ENCODE results near the gene TSSK6. TPM values are rescaled to one million over a fixed set of nuclear protein-coding genes. Genes with fewer than 3 reads are reported as not detected.

The TSSK6 gene
- total RNA-seq, 4 donors from 2014 or later: 2.6 to 10.5 (median 6.8) TPM

DNA sequence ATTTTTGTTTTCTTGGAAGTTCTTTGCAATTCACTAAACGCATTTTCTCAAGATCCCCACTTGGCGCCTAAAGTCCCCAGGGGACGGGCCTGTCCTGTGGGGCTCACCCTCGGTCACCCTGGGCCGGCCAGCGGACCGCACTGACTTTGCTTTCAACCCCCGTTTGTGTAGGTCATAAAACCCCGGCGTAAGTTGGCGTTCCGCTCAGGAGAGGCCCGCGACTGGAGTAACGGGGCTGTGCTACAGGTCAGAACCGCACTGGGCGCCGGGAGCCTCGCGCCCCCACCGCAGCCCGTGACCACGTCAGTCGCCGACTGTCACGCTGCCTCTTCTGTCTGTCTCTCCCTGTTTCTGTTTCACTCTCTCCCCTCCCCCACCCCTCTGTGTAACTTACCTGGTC, 13.6 kb downstream of the TSSK6 start:
- intact Hi-C loops (cut with DNase I; ENCODE audit: low total_unique reads) (no loop called here), in situ Hi-C loops (cut with MboI; ENCODE audit: low pct_ligation_motif_present in 1 of 4, low pct_unique_long_range_greater_than_20kb in 1 of 4, low sequenced_read_pairs in 3 of 4) (no loop called here)
- no peaks in the 10 kb centered on the region for H3K9me3 ChIP-seq
- TF ChIP-seq POLR2AphosphoS5 (IDR thresholded peaks at IDR 0.05): no peak
- TF ChIP-seq, protein P1, sequence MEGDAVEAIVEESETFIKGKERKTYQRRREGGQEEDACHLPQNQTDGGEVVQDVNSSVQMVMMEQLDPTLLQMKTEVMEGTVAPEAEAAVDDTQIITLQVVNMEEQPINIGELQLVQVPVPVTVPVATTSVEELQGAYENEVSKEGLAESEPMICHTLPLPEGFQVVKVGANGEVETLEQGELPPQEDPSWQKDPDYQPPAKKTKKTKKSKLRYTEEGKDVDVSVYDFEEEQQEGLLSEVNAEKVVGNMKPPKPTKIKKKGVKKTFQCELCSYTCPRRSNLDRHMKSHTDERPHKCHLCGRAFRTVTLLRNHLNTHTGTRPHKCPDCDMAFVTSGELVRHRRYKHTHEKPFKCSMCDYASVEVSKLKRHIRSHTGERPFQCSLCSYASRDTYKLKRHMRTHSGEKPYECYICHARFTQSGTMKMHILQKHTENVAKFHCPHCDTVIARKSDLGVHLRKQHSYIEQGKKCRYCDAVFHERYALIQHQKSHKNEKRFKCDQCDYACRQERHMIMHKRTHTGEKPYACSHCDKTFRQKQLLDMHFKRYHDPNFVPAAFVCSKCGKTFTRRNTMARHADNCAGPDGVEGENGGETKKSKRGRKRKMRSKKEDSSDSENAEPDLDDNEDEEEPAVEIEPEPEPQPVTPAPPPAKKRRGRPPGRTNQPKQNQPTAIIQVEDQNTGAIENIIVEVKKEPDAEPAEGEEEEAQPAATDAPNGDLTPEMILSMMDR (IDR thresholded peaks at IDR 0.05): no peak
- TF ChIP-seq POLR2A (IDR thresholded peaks at IDR 0.05): no peak
- no peak for TF ChIP-seq EP300 (IDR thresholded peaks at IDR 0.05; ENCODE audit: low read depth)
- no peaks in the 10 kb centered on the region for H3K4me1 ChIP-seq
- DNase-seq: no peak
- no peak overlapping the region for H3K27ac ChIP-seq
- WGBS, 2 donors (ENCODE audit: low coverage in 1 of 2): 93 to 94% methylated on average over 2 to 26 of the region's 26 CpGs
- H3K4me3 ChIP-seq: no peak overlapping the region
- H3K27me3 ChIP-seq: no peaks in the 10 kb centered on the region
- peaks cover 0 to 68% (median 18%) of the 10 kb centered on the region in 4 donors for H3K36me3 ChIP-seq

GRCh38 chr19:19500975-19501644, 14.2 kb downstream of the TSSK6 start:
- TF ChIP-seq POLR2A (IDR thresholded peaks at IDR 0.05): no peak
- no peak for TF ChIP-seq POLR2AphosphoS5 (IDR thresholded peaks at IDR 0.05)
- Histone ChIP-seq H3K27me3 (no peaks in the 10 kb centered on the region), H3K27ac (no peak overlapping the region), H3K4me1 (no peaks in the 10 kb centered on the region), H3K36me3 (peaks cover 0 to 71% (median 24%) of the 10 kb centered on the region in 4 donors), H3K4me3 (no peak overlapping the region), H3K9me3 (no peaks in the 10 kb centered on the region)
- intact Hi-C loops (cut with DNase I; ENCODE audit: low total_unique reads) (no loop called here), in situ Hi-C loops (cut with MboI; ENCODE audit: low pct_ligation_motif_present in 1 of 4, low pct_unique_long_range_greater_than_20kb in 1 of 4, low sequenced_read_pairs in 3 of 4) (no loop called here)
- DNase-seq: no peak
- 88 to 90% methylated on average over 2 to 34 of the region's 34 CpGs for WGBS, 2 donors (ENCODE audit: low coverage in 1 of 2)

DNA sequence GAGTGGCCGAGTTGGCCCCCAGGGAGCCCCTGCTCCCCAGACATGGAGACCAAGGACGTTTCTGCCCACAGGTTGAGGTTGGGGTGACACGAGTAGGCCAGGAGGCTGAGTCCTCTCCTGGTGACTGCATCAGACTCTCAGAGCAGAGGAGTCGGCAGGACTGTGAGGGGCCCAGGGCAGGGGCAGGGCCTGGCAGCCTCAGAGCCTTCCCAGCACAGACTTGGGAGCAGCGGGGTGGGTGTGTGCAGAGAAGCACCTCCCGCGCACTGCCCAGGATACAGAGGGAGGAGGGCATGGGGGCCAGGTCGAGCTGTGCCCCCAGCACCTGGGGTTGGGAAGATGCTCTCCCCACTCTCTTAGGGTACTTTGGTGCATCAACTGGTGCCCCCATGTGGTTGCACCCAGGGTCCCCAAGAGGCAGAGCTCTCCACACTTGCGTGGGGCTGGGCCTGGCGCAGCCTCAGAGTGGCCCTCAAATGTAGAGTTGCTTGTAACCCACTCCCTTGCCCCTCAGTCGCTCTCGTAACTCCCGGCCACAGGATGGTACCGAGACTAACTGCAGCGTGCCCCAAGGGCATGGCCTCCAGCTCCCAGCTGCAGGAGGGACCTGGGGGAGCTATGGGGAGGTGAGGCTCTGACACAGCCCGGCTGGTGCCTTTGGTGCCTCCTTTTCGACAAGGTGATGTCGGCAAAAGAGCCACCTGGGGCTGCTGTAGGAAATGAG, 15.9 kb downstream of the TSSK6 start:
- H3K9me3 ChIP-seq: no peaks in the 10 kb centered on the region
- no peak overlapping the region for H3K27ac ChIP-seq
- 92% methylated on average over 18 of the region's 18 CpGs; no CpG with 5 or more reads in 1 of the 2 donors for WGBS, 2 donors (ENCODE audit: low coverage in 1 of 2)
- no peaks in the 10 kb centered on the region for H3K27me3 ChIP-seq
- H3K4me3 ChIP-seq: no peak overlapping the region
- in situ Hi-C loops (cut with MboI; ENCODE audit: low pct_ligation_motif_present in 1 of 4, low pct_unique_long_range_greater_than_20kb in 1 of 4, low sequenced_read_pairs in 3 of 4): loop anchor here in 3 of 4 donors (25.0 kb wide), 2 partner anchors 137 to 312 kb away; partner anchors contain the start of genes BORCS8 (in 1 of the 3) and RFXANK (in 1 of the 3)
- intact Hi-C loops (cut with DNase I; ENCODE audit: low total_unique reads): no loop called here
- H3K36me3 ChIP-seq: peaks cover 0 to 71% (median 25%) of the 10 kb centered on the region in 4 donors
- H3K4me1 ChIP-seq: no peaks in the 10 kb centered on the region
- TF ChIP-seq, protein P1 (IDR thresholded peaks at IDR 0.05): no peak
- TF ChIP-seq POLR2A (IDR thresholded peaks at IDR 0.05) (no peak), EP300 (IDR thresholded peaks at IDR 0.05; ENCODE audit: low read depth) (no peak), POLR2AphosphoS5 (IDR thresholded peaks at IDR 0.05) (no peak)
- no peak for DNase-seq

DNA sequence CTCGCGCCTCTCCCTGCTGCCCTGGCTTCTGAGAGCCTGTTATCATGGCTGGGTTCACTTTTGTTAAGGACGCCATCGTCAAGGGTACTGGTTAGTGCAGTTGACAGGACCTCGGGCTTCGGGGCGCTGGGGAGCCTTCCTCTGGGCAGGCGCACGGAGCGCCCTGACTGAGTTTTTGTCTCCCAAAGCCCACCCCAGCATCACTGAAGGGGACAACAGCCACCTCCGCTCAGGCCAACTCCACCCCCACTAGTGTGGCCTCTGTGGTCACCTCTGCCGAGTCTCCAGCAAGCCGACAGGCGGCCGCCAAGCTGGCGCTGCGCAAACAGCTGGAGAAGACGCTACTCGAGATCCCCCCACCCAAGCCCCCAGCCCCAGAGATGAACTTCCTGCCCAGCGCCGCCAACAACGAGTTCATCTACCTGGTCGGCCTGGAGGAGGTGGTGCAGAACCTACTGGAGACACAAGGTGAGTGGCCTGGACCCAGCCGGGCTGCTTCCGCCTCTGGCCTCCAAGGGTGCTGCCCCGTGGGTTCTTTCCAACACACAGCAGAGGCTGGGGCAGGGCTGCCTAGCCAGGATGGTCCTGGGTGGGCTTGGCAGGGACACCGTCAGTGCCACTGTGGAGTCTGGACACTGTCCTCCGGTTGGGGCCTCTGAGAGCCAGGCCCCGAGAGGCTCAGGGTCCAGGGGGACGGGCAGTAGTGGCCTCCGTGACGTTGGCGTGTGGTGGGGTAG, 16.9 kb downstream of the TSSK6 start:
- Histone ChIP-seq H3K36me3 (peaks cover 0 to 70% (median 25%) of the 10 kb centered on the region in 4 donors), H3K9me3 (no peaks in the 10 kb centered on the region), H3K27ac (no peak overlapping the region), H3K4me1 (no peaks in the 10 kb centered on the region), H3K4me3 (no peak overlapping the region), H3K27me3 (no peaks in the 10 kb centered on the region)
- no peak for DNase-seq
- 92% methylated on average over 33 of the region's 33 CpGs; no CpG with 5 or more reads in 1 of the 2 donors for WGBS, 2 donors (ENCODE audit: low coverage in 1 of 2)
- intact Hi-C loops (cut with DNase I; ENCODE audit: low total_unique reads) (no loop called here), in situ Hi-C loops (cut with MboI; ENCODE audit: low pct_ligation_motif_present in 1 of 4, low pct_unique_long_range_greater_than_20kb in 1 of 4, low sequenced_read_pairs in 3 of 4) (loop anchor here in 3 of 4 donors (25.0 kb wide), 2 partner anchors 136 to 311 kb away; partner anchors contain the start of genes BORCS8 (in 1 of the 3) and RFXANK (in 1 of the 3))
- TF ChIP-seq POLR2AphosphoS5 (IDR thresholded peaks at IDR 0.05) (no peak), POLR2A (IDR thresholded peaks at IDR 0.05) (no peak), EP300 (IDR thresholded peaks at IDR 0.05; ENCODE audit: low read depth) (no peak)
- TF ChIP-seq, protein P1 (IDR thresholded peaks at IDR 0.05): no peak
